Gastroesophageal sphincter (tissue), 4 donors: ENCODE measurements around the gene KRTAP10-5. TPM values are rescaled to one million over a fixed set of nuclear protein-coding genes. Genes with fewer than 3 reads are reported as not detected.

ENCODE experiments used
- ATAC-seq: fragments of 150-250 bp; one replicate; pipeline ENCODE4 v1.9.1; 2016; ENCODE audit warnings: mild to moderate bottlenecking, moderate library complexity
- H3K27ac ChIP-seq, 4 donors: fragments of 200-600 bp; sonication (generic) in 3 of 4; 1 replicate in 3 of 4; 2 replicates in 1 of 4; pipeline ENCODE4 v1.5.1; 2016 to 2019
- H3K27me3 ChIP-seq: fragments of 200-600 bp; sonication (generic); one replicate; pipeline ENCODE4 v1.5.1; 2019
- H3K36me3 ChIP-seq, 2 donors: fragments of 200-600 bp; sonication (generic); one replicate each; pipeline ENCODE4 v1.5.1; 2019; ENCODE audit warnings: control low read depth in 1 of 2
- H3K4me1 ChIP-seq, 3 donors: fragments of 200-600 bp; sonication (generic); 1 replicate in 2 of 3; 2 replicates in 1 of 3; pipeline ENCODE4 v1.5.1; 2016 to 2019; ENCODE audit warnings: control low read depth in 2 of 3
- H3K4me3 ChIP-seq, 2 donors: fragments of 200-600 bp; sonication (generic); one replicate each; pipeline ENCODE4 v1.5.1; 2019; ENCODE audit warnings: mild to moderate bottlenecking in 1 of 2, moderate library complexity in 1 of 2
- H3K9me3 ChIP-seq, 3 donors: fragments of 200-600 bp; sonication (generic); one replicate each; pipeline ENCODE4 v1.5.1; 2017 to 2019; ENCODE audit warnings: control low read depth in 2 of 3
- EP300 ChIP-seq: sonication (generic); formaldehyde crosslinking; IDR thresholded peaks from one replicate; pipeline ENCODE4 v1.6.1; 2017; ENCODE audit warnings: antibody characterized with exemption, mild to moderate bottlenecking
- POLR2A ChIP-seq, 2 donors: fragments of 450-650 bp; IDR thresholded peaks; one replicate each; pipeline ENCODE4 v1.6.1; 2017; ENCODE audit warnings: antibody characterized with exemption in 2 of 2, mild to moderate bottlenecking in 2 of 2, moderate library complexity in 1 of 2
- POLR2AphosphoS5 ChIP-seq: sonication (generic); formaldehyde crosslinking; IDR thresholded peaks from one replicate; pipeline ENCODE4 v1.6.1; 2017; ENCODE audit warnings: antibody characterized with exemption
- WGBS, 2 donors: methylation state at CpG; one replicate each; pipeline ENCODE4 v1.1.5; 2018; ENCODE audit warnings: low coverage in 1 of 2; 5-methylcytosine and 5-hydroxymethylcytosine counted together
- total RNA-seq, 4 donors: library from RNA; depleted of rRNA; stranded (reverse); fragments of >200 nt; gene quantifications; one replicate each; pipeline ENCODE4 v1.1.0, GENCODE V29; 2016
- TF ChIP-seq, protein P1 (sequence below), 4 experiments: fragments of 200-600 bp in 2 of 4; fragments of 450-650 bp in 2 of 4; sonication (generic) in 1 of 4; IDR thresholded peaks; one replicate each; pipeline ENCODE4 v1.5.1; 2017 to 2019; ENCODE audit warnings: antibody characterized with exemption in 4 of 4, mild to moderate bottlenecking in 2 of 4, moderate library complexity in 2 of 4

The KRTAP10-5 gene
- total RNA-seq, 4 donors from 2014 or later = not detected

DNA sequence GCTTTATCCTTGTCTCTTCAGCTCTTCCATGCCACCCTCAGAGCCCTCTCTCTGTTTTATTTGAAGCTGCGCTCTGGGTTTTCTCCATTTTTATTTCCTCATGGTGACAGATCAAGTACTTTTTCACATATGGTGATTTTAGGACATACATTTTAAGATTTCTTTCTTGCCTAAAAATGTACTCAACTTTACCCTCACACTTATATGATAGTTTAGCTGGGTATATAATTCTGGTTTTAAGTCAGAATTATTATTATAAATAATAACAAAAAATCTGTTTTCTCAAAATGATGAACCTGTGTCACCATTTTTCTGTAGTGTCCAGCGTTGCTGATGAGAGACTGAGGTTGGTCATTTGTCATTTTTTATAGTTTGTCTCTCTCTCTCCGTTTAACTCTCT lies 754 bp upstream of the KRTAP10-5 start:
- WGBS, 2 donors = 82 to 90% methylated on average over 3 of the region's 3 CpGs
- Histone ChIP-seq H3K27ac (no peak overlapping the region), H3K9me3 (peaks cover 0 to 63% (median 0%) of the 10 kb centered on the region in 3 donors), H3K4me1 (peaks cover 0 to 4% (median 0%) of the 10 kb centered on the region in 3 donors), H3K27me3 (peaks cover 47% of the 10 kb centered on the region), H3K4me3 (no peak overlapping the region), H3K36me3 (no peaks in the 10 kb centered on the region)
- TF ChIP-seq, protein P1, sequence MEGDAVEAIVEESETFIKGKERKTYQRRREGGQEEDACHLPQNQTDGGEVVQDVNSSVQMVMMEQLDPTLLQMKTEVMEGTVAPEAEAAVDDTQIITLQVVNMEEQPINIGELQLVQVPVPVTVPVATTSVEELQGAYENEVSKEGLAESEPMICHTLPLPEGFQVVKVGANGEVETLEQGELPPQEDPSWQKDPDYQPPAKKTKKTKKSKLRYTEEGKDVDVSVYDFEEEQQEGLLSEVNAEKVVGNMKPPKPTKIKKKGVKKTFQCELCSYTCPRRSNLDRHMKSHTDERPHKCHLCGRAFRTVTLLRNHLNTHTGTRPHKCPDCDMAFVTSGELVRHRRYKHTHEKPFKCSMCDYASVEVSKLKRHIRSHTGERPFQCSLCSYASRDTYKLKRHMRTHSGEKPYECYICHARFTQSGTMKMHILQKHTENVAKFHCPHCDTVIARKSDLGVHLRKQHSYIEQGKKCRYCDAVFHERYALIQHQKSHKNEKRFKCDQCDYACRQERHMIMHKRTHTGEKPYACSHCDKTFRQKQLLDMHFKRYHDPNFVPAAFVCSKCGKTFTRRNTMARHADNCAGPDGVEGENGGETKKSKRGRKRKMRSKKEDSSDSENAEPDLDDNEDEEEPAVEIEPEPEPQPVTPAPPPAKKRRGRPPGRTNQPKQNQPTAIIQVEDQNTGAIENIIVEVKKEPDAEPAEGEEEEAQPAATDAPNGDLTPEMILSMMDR (IDR thresholded peaks at IDR 0.05) = no peak
- TF ChIP-seq POLR2A (IDR thresholded peaks at IDR 0.05) (no peak), POLR2AphosphoS5 (no peak), EP300 (no peak)
- ATAC-seq = no peak

DNA sequence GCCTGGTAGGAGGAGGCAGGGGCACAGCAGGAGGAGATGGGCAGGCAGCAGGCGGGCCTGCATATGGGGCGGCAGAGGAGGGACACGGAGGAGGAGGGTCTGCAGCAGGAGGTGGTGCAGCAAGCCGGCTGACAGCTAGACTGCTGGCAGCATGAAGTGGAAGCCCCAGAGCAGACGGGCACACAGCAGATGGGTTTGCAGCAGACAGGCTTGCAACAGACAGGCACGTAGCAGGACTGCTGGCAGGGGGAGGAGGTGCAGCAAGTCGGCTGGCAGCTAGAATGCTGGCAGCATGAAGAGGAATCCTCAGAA lies 615 bp downstream of the KRTAP10-5 start:
- H3K9me3 ChIP-seq = peaks cover 0 to 62% (median 0%) of the 10 kb centered on the region in 3 donors
- no peaks in the 10 kb centered on the region for H3K36me3 ChIP-seq
- no peak for ATAC-seq
- H3K27ac ChIP-seq = no peak overlapping the region
- H3K4me1 ChIP-seq = peaks cover 0 to 4% (median 0%) of the 10 kb centered on the region in 3 donors
- H3K27me3 ChIP-seq = peaks cover 47% of the 10 kb centered on the region
- no peak for TF ChIP-seq POLR2AphosphoS5
- no peak for TF ChIP-seq EP300
- TF ChIP-seq, protein P1 (IDR thresholded peaks at IDR 0.05) = no peak
- no peak for TF ChIP-seq POLR2A (IDR thresholded peaks at IDR 0.05)
- 67 to 84% methylated on average over 5 to 7 of the region's 7 CpGs for WGBS, 2 donors
- no peak overlapping the region for H3K4me3 ChIP-seq

DNA sequence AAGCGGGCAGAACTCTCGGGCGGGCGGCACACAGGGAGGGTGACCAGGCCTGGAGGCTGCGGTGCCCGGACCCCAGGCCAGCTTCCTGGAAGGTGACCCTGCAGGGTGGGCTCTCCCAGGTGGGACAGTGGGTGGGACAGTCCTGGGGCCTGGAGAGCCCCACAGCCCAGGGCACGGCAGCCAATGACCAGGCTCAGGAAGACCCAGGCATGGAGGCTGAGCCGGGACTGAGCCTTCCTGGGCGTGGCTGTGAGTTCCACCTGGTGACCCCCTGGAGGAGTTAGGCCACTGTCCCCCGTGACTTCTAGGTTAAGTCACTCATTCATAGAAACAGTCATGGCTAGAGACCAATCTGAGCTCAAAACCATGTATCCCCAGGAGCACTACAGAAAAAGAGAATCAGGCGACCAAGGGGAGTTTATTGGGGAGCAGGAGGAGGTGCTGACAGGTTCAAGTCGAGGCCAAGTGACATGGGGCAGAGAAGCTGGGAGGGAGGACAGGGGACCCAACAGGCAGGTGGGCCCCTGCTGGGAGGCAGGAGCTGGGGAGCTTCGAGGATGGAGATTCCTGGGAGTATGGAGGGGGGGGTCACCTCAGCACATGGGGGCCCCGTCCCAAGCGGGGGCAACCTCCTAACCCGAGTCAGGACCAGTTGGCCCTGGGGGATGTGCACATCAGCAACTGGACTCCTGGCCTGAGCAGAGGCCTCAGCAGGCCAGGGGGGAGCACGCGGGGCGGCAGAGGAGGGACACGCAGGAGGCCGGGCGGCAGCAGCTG lies 1.2 kb downstream of the KRTAP10-5 start:
- TF ChIP-seq POLR2A (IDR thresholded peaks at IDR 0.05) = no peak
- TF ChIP-seq EP300 = no peak
- TF ChIP-seq POLR2AphosphoS5 = no peak
- TF ChIP-seq, protein P1 (IDR thresholded peaks at IDR 0.05) = no peak
- H3K4me1 ChIP-seq = peaks cover 0 to 4% (median 0%) of the 10 kb centered on the region in 3 donors
- H3K36me3 ChIP-seq = no peaks in the 10 kb centered on the region
- H3K27ac ChIP-seq = no peak overlapping the region
- peaks cover 0 to 62% (median 0%) of the 10 kb centered on the region in 3 donors for H3K9me3 ChIP-seq
- H3K27me3 ChIP-seq = peaks cover 53% of the 10 kb centered on the region
- no peak overlapping the region for H3K4me3 ChIP-seq
- ATAC-seq = no peak
- WGBS, 2 donors = 75% methylated on average over 2 to 5 of the region's 22 CpGs

DNA sequence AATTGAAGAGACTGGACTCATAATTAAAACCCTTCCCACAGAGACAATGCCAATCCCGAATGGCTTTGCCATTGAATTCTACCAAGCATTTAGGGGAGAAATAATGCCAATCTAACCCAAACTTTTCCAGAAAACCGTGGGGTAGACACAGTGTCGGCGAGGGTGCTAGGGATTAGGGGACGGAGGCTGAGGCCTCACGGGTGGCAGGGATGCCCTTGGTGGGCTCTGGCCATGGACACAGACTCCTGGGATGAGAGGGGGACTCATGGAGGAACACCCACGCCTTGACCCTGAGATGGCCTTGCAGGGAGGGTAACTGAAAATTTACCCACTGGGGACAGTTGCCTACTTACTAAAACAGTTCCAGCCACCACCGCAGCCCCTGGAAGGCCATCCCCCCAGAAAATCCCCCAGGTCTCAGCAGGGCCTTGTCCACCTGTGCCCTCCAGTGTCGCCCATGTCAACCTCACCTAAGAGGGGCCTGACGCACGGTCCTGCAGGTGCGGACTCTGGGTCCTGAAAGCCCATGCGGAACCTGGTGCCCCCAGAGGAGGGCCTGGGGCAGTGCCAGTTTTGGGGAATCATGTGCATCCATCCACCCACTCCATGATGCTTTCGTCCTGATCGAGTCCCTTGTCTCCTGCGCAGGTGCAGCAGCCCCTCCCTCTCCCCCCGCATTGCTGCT lies 1.9 kb downstream of the KRTAP10-5 start:
- TF ChIP-seq EP300 (no peak), POLR2A (IDR thresholded peaks at IDR 0.05) (no peak), POLR2AphosphoS5 (no peak)
- TF ChIP-seq, protein P1 (IDR thresholded peaks at IDR 0.05) = no peak
- H3K27ac ChIP-seq = no peak overlapping the region
- peaks cover 0 to 62% (median 0%) of the 10 kb centered on the region in 3 donors for H3K9me3 ChIP-seq
- no peak overlapping the region for H3K4me3 ChIP-seq
- peaks cover 0 to 4% (median 0%) of the 10 kb centered on the region in 3 donors for H3K4me1 ChIP-seq
- no peaks in the 10 kb centered on the region for H3K36me3 ChIP-seq
- WGBS, 2 donors = 87 to 92% methylated on average over 7 to 11 of the region's 17 CpGs
- peaks cover 58% of the 10 kb centered on the region for H3K27me3 ChIP-seq
- no peak for ATAC-seq
